GM23338 (cell line): ENCODE results near the gene TMEM179. TPM values are rescaled to one million over a fixed set of nuclear protein-coding genes. Genes with fewer than 3 reads are reported as not detected.

Experiments used
- ATAC-seq: fragments of 200-7000 bp; cut with Tn5 transposase; 3 replicates; pipeline ENCODE4 v1.9.1; 2020
- DNase-seq: peaks from one replicate; pipeline ENCODE4 v3.0.0-alpha.2; 2015; ENCODE audit warnings: low spot score
- H2AFZ ChIP-seq: fragments of 200-600 bp; sonication (generic); 2 replicates; pipeline ENCODE4 v1.8.0; 2016; ENCODE audit warnings: antibody characterized with exemption, mild to moderate bottlenecking, moderate library complexity
- H3F3A ChIP-seq: fragments of 200-600 bp; sonication (generic); replicated peaks from 2 replicates; pipeline ENCODE4 v1.8.0; 2017; ENCODE audit warnings: antibody characterized with exemption, mixed run types, low read depth
- H3K27ac ChIP-seq: fragments of 200-600 bp; sonication (generic); 2 replicates; pipeline ENCODE4 v1.6.1; 2016; ENCODE audit warnings: low read depth
- H3K27me3 ChIP-seq: fragments of 200-600 bp; sonication (generic); 2 replicates; pipeline ENCODE4 v1.8.0; 2016; ENCODE audit warnings: mild to moderate bottlenecking, mixed run types, moderate library complexity; ENCODE audit not compliant: insufficient read depth
- H3K36me3 ChIP-seq: fragments of 200-600 bp; sonication (generic); 2 replicates; pipeline ENCODE4 v1.8.0; 2016; ENCODE audit warnings: mild to moderate bottlenecking; ENCODE audit not compliant: insufficient read depth
- H3K4me1 ChIP-seq: fragments of 200-600 bp; sonication (generic); 2 replicates; pipeline ENCODE4 v1.8.0; 2016; ENCODE audit warnings: mild to moderate bottlenecking, moderate library complexity; ENCODE audit not compliant: insufficient read depth
- H3K4me2 ChIP-seq: fragments of 200-600 bp; sonication (generic); 2 replicates; pipeline ENCODE4 v1.7.1; 2017; ENCODE audit warnings: mixed run types
- H3K4me3 ChIP-seq: fragments of 200-600 bp; sonication (generic); 2 replicates; pipeline ENCODE4 v1.6.1; 2016; ENCODE audit warnings: mixed run types
- H3K79me2 ChIP-seq: fragments of 200-600 bp; sonication (generic); replicated peaks from 2 replicates; pipeline ENCODE4 v1.8.0; 2017; ENCODE audit warnings: mild to moderate bottlenecking; ENCODE audit not compliant: insufficient read depth
- H3K9me2 ChIP-seq: fragments of 200-600 bp; sonication (generic); 2 replicates; pipeline ENCODE4 v1.8.0; 2017; ENCODE audit not compliant: insufficient read depth
- H4K20me1 ChIP-seq: fragments of 200-600 bp; sonication (generic); replicated peaks from 2 replicates; pipeline ENCODE4 v1.8.0; 2017; ENCODE audit warnings: mild to moderate bottlenecking; ENCODE audit not compliant: insufficient read depth
- H3K27ac Mint-ChIP-seq: 2 replicates; pipeline ENCODE4 v1.8.0; 2020; ENCODE audit warnings: inconsistent platforms, mild to moderate bottlenecking, moderate library complexity, mixed read lengths
- H3K27me3 Mint-ChIP-seq: 3 replicates; pipeline ENCODE4 v1.8.0; 2022; ENCODE audit warnings: low read depth, mild to moderate bottlenecking, moderate library complexity, mixed read lengths, inconsistent platforms; ENCODE audit not compliant: insufficient read depth, poor library complexity
- H3K36me3 Mint-ChIP-seq: 3 replicates; pipeline ENCODE4 v1.8.0; 2021; ENCODE audit warnings: low read depth, mild to moderate bottlenecking, inconsistent platforms, moderate library complexity, mixed read lengths
- H3K4me1 Mint-ChIP-seq: 3 replicates; pipeline ENCODE4 v1.8.0; 2020; ENCODE audit warnings: mild to moderate bottlenecking, inconsistent platforms, mixed read lengths
- H3K4me3 Mint-ChIP-seq: 3 replicates; pipeline ENCODE4 v1.8.0; 2021; ENCODE audit warnings: moderate library complexity, mild to moderate bottlenecking, inconsistent platforms, mixed read lengths
- H3K9me3 Mint-ChIP-seq: 3 replicates; pipeline ENCODE4 v1.8.0; 2020; ENCODE audit warnings: moderate library complexity, mild to moderate bottlenecking, inconsistent platforms, mixed read lengths
- CREB1 ChIP-seq: fragments of 250-450 bp; sonication (Bioruptor Pico); IDR thresholded peaks from 2 replicates; pipeline ENCODE4 v1.5.0; 2020; ENCODE audit warnings: low read depth, mild to moderate bottlenecking, moderate library complexity
- EZH2 ChIP-seq: fragments of 200-600 bp; sonication (generic); IDR thresholded peaks from one replicate; pipeline ENCODE4 v1.8.0; 2017; ENCODE audit warnings: antibody characterized with exemption, mild to moderate bottlenecking, low read depth; ENCODE audit not compliant: unreplicated experiment
- EZH2phosphoT487 ChIP-seq: fragments of 200-600 bp; sonication (generic); IDR thresholded peaks from one replicate; pipeline ENCODE4 v1.8.1; 2018; ENCODE audit warnings: antibody characterized with exemption; ENCODE audit not compliant: unreplicated experiment
- JUNB ChIP-seq: IDR thresholded peaks from one replicate; pipeline ENCODE4 v1.6.1; 2016; ENCODE audit warnings: antibody characterized with exemption; ENCODE audit not compliant: unreplicated experiment
- NANOG ChIP-seq: IDR thresholded peaks from 2 replicates; pipeline ENCODE4 v1.6.1; 2016; ENCODE audit warnings: antibody characterized with exemption, borderline replicate concordance
- POLR2AphosphoS5 ChIP-seq: IDR thresholded peaks from 2 replicates; pipeline ENCODE4 v1.6.1; 2016; ENCODE audit warnings: antibody characterized with exemption, low read depth
- REST ChIP-seq: IDR thresholded peaks from one replicate; pipeline ENCODE4 v1.6.1; 2018; ENCODE audit warnings: antibody characterized with exemption; ENCODE audit not compliant: unreplicated experiment
- STAT1 ChIP-seq: IDR thresholded peaks from one replicate; pipeline ENCODE4 v1.6.1; 2016; ENCODE audit warnings: antibody characterized with exemption; ENCODE audit not compliant: unreplicated experiment
- ZNF114 ChIP-seq: fragments of 250-450 bp; sonication (Bioruptor Pico); IDR thresholded peaks from 2 replicates; pipeline ENCODE4 v1.5.0; 2020; ENCODE audit warnings: mild to moderate bottlenecking, moderate library complexity
- ZNF331 ChIP-seq: fragments of 250-450 bp; sonication (Bioruptor Pico); IDR thresholded peaks from 2 replicates; pipeline ENCODE4 v1.5.0; 2020; ENCODE audit warnings: low read depth, mild to moderate bottlenecking, moderate library complexity
- polyA plus RNA-seq: library from polyadenylated mRNA; unstranded; fragments of >200 nt; fragmentation: Nextera tagmentation; extraction: Ambion mirVana; gene quantifications from 2 replicates; pipeline ENCODE4 v1.2.1, GENCODE V29; 2016
- total RNA-seq: library from RNA; depleted of rRNA; stranded (reverse); fragments of >200 nt; shearing (Covaris generic); gene quantifications from 2 replicates; pipeline ENCODE4 v1.2.3, GENCODE V29; 2014
- TF ChIP-seq, protein P1 (sequence below), 2 experiments: fragments of 200-600 bp in 1 of 2; sonication (generic) in 1 of 2; conservative IDR thresholded peaks; 2 replicates each; pipeline versions ENCODE4 v1.5.1 to v1.6.1; 2016 to 2017; ENCODE audit warnings: antibody characterized with exemption in 2 of 2, low read depth in 2 of 2, mild to moderate bottlenecking in 2 of 2, moderate library complexity in 1 of 2
- TF ChIP-seq, protein P2 (sequence below): IDR thresholded peaks from 2 replicates; pipeline ENCODE4 v1.6.1; 2016; ENCODE audit warnings: antibody characterized with exemption
- TF ChIP-seq, protein P3 (sequence below): fragments of 250-450 bp; sonication (Bioruptor Pico); IDR thresholded peaks from 2 replicates; pipeline ENCODE4 v1.5.0; 2020; ENCODE audit warnings: mild to moderate bottlenecking, moderate library complexity

TMEM179 gene
- total and polyA plus RNA-seq, 2 experiments from 2014 or later = 1.0 to 4.8 TPM

DNA sequence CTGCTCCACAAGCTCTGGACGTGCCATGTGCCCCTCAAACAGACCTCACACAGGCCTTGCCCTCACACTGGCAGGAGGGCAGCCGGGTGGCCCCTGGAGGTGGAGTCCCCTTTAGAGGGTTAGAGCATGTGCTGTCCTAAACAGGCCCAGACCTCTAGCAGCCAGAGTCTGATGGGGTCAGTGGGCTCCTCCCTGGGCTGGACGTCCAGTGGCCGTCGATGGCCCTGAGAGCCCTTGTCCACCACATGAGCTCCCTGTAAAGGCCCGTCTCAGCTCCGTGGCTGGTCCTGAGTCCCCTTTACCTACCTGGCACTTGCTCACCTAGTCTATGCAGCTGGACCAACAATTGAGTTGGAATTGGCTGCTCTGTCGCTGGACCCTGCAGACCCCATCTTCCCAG, 3.8 kb downstream of the TMEM179 start:
- Histone ChIP-seq H3K4me3 (no peak overlapping the region), H3K27ac (no peak overlapping the region), H4K20me1 (peaks cover 6% of the 10 kb centered on the region; the same call in 1 of the 2 replicates), H3K36me3 (no peaks in the 10 kb centered on the region), H3K4me2 (no peak overlapping the region), H3K79me2 (no peaks in the 10 kb centered on the region), H3K9me2 (no peaks in the 10 kb centered on the region), H3K4me1 (peaks cover 9% of the 10 kb centered on the region; the same call in 1 of the 2 replicates), H3F3A (no peaks in the 10 kb centered on the region), H2AFZ (no peak overlapping the region), H3K27me3 (peaks cover 19% of the 10 kb centered on the region)
- Mint-ChIP-seq H3K27me3 (peaks cover 22% of the 10 kb centered on the region), H3K27ac (no peak overlapping the region), H3K4me3 (no peak overlapping the region), H3K36me3 (no peaks in the 10 kb centered on the region; the same call in 2 of the 3 replicates), H3K9me3 (no peaks in the 10 kb centered on the region; the same call in 2 of the 3 replicates), H3K4me1 (peaks cover 13% of the 10 kb centered on the region)
- DNase-seq (no peak), ATAC-seq (no peak)
- TF ChIP-seq EZH2phosphoT487 (no peak), CREB1 (no peak), JUNB (no peak), NANOG (no peak), STAT1 (no peak), ZNF114 (CRISPR knock-in tag) (no peak), POLR2AphosphoS5 (no peak), EZH2 (no peak), ZNF331 (CRISPR knock-in tag) (no peak), REST (no peak)
- TF ChIP-seq, protein P1, sequence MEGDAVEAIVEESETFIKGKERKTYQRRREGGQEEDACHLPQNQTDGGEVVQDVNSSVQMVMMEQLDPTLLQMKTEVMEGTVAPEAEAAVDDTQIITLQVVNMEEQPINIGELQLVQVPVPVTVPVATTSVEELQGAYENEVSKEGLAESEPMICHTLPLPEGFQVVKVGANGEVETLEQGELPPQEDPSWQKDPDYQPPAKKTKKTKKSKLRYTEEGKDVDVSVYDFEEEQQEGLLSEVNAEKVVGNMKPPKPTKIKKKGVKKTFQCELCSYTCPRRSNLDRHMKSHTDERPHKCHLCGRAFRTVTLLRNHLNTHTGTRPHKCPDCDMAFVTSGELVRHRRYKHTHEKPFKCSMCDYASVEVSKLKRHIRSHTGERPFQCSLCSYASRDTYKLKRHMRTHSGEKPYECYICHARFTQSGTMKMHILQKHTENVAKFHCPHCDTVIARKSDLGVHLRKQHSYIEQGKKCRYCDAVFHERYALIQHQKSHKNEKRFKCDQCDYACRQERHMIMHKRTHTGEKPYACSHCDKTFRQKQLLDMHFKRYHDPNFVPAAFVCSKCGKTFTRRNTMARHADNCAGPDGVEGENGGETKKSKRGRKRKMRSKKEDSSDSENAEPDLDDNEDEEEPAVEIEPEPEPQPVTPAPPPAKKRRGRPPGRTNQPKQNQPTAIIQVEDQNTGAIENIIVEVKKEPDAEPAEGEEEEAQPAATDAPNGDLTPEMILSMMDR (conservative IDR thresholded peaks at IDR 0.05; ENCODE audit: low read depth in 2 of 2) = no peak
- TF ChIP-seq, protein P2, sequence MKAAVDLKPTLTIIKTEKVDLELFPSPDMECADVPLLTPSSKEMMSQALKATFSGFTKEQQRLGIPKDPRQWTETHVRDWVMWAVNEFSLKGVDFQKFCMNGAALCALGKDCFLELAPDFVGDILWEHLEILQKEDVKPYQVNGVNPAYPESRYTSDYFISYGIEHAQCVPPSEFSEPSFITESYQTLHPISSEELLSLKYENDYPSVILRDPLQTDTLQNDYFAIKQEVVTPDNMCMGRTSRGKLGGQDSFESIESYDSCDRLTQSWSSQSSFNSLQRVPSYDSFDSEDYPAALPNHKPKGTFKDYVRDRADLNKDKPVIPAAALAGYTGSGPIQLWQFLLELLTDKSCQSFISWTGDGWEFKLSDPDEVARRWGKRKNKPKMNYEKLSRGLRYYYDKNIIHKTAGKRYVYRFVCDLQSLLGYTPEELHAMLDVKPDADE = no peak
- TF ChIP-seq, protein P3, sequence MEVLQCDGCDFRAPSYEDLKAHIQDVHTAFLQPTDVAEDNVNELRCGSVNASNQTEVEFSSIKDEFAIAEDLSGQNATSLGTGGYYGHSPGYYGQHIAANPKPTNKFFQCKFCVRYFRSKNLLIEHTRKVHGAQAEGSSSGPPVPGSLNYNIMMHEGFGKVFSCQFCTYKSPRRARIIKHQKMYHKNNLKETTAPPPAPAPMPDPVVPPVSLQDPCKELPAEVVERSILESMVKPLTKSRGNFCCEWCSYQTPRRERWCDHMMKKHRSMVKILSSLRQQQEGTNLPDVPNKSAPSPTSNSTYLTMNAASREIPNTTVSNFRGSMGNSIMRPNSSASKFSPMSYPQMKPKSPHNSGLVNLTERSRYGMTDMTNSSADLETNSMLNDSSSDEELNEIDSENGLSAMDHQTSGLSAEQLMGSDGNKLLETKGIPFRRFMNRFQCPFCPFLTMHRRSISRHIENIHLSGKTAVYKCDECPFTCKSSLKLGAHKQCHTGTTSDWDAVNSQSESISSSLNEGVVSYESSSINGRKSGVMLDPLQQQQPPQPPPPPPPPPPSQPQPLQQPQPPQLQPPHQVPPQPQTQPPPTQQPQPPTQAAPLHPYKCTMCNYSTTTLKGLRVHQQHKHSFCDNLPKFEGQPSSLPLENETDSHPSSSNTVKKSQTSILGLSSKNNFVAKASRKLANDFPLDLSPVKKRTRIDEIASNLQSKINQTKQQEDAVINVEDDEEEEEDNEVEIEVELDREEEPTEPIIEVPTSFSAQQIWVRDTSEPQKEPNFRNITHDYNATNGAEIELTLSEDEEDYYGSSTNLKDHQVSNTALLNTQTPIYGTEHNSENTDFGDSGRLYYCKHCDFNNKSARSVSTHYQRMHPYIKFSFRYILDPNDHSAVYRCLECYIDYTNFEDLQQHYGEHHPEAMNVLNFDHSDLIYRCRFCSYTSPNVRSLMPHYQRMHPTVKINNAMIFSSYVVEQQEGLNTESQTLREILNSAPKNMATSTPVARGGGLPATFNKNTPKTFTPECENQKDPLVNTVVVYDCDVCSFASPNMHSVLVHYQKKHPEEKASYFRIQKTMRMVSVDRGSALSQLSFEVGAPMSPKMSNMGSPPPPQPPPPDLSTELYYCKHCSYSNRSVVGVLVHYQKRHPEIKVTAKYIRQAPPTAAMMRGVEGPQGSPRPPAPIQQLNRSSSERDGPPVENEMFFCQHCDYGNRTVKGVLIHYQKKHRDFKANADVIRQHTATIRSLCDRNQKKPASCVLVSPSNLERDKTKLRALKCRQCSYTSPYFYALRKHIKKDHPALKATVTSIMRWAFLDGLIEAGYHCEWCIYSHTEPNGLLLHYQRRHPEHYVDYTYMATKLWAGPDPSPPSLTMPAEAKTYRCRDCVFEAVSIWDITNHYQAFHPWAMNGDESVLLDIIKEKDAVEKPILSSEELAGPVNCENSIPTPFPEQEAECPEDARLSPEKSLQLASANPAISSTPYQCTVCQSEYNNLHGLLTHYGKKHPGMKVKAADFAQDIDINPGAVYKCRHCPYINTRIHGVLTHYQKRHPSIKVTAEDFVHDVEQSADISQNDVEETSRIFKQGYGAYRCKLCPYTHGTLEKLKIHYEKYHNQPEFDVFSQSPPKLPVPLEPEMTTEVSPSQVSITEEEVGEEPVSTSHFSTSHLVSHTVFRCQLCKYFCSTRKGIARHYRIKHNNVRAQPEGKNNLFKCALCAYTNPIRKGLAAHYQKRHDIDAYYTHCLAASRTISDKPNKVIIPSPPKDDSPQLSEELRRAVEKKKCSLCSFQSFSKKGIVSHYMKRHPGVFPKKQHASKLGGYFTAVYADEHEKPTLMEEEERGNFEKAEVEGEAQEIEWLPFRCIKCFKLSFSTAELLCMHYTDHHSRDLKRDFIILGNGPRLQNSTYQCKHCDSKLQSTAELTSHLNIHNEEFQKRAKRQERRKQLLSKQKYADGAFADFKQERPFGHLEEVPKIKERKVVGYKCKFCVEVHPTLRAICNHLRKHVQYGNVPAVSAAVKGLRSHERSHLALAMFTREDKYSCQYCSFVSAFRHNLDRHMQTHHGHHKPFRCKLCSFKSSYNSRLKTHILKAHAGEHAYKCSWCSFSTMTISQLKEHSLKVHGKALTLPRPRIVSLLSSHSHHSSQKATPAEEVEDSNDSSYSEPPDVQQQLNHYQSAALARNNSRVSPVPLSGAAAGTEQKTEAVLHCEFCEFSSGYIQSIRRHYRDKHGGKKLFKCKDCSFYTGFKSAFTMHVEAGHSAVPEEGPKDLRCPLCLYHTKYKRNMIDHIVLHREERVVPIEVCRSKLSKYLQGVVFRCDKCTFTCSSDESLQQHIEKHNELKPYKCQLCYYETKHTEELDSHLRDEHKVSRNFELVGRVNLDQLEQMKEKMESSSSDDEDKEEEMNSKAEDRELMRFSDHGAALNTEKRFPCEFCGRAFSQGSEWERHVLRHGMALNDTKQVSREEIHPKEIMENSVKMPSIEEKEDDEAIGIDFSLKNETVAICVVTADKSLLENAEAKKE = no peak
